Neural cell (in vitro differentiated cells): ENCODE data around the gene CDR2L. TPM values are rescaled to one million over a fixed set of nuclear protein-coding genes. Genes with fewer than 3 reads are reported as not detected.

ENCODE experiments used
- H2AFZ ChIP-seq: fragments of 200-600, 300-800 bp; sonication (generic), shearing (Covaris generic); 2 replicates; pipeline ENCODE4 v1.6.0; 2014; ENCODE audit warnings: low read depth, mild to moderate bottlenecking, antibody characterized with exemption, low read length, moderate library complexity
- H3F3A ChIP-seq: fragments of 200-600 bp; shearing (Covaris generic); 2 replicates; pipeline ENCODE4 v1.6.1; 2016; ENCODE audit warnings: mild to moderate bottlenecking, moderate library complexity, mixed read lengths, antibody characterized with exemption, low read length; ENCODE audit not compliant: insufficient read depth, poor library complexity, severe bottlenecking
- H3K27ac ChIP-seq: fragments of 200-600, 300-800 bp; sonication (generic), shearing (Covaris generic); 2 replicates; pipeline ENCODE4 v1.5.1; 2014; ENCODE audit warnings: mild to moderate bottlenecking, low read length, moderate library complexity
- H3K27me3 ChIP-seq: fragments of 300-800, 200-600 bp; sonication (generic), shearing (Covaris generic); 2 replicates; pipeline ENCODE4 v1.6.0; 2014; ENCODE audit warnings: mild to moderate bottlenecking, low read depth, low read length, moderate library complexity; ENCODE audit not compliant: insufficient read depth
- H3K36me3 ChIP-seq: fragments of 300-800, 200-600 bp; sonication (generic), shearing (Covaris generic); 2 replicates; pipeline ENCODE4 v1.5.1; 2014; ENCODE audit warnings: mild to moderate bottlenecking, antibody characterized with exemption, low read length, moderate library complexity; ENCODE audit not compliant: insufficient read depth
- H3K4me2 ChIP-seq: fragments of 300-800, 200-600 bp; sonication (generic), shearing (Covaris generic); 2 replicates; pipeline ENCODE4 v1.6.0; 2014; ENCODE audit warnings: mild to moderate bottlenecking, low read length
- H3K4me3 ChIP-seq: fragments of 300-800, 200-600 bp; sonication (generic), shearing (Covaris generic); 2 replicates; pipeline ENCODE4 v1.5.1; 2014; ENCODE audit warnings: mild to moderate bottlenecking, low read length, moderate library complexity
- H3K79me2 ChIP-seq: fragments of 200-600 bp; shearing (Covaris generic); replicated peaks from 2 replicates; pipeline ENCODE4 v1.6.0; 2014; ENCODE audit warnings: mild to moderate bottlenecking, low read length, moderate library complexity; ENCODE audit not compliant: insufficient read depth
- H3K9ac ChIP-seq: fragments of 300-800, 200-600 bp; sonication (generic), shearing (Covaris generic); 2 replicates; pipeline ENCODE4 v1.6.1; 2016; ENCODE audit warnings: mild to moderate bottlenecking, low read length, mixed read lengths
- H3K9me2 ChIP-seq: fragments of 200-600 bp; shearing (Covaris generic); 2 replicates; pipeline ENCODE4 v1.6.1; 2016; ENCODE audit warnings: mild to moderate bottlenecking, low read length, mixed read lengths; ENCODE audit not compliant: insufficient read depth
- H3K9me3 ChIP-seq: fragments of 200-600, 300-800 bp; sonication (generic), shearing (Covaris generic); 2 replicates; pipeline ENCODE4 v1.6.1; 2016; ENCODE audit warnings: mild to moderate bottlenecking, mixed run types, low read length, moderate library complexity, mixed read lengths
- H4K20me1 ChIP-seq: fragments of 200-600 bp; shearing (Covaris generic); 2 replicates; pipeline ENCODE4 v1.6.1; 2016; ENCODE audit warnings: mild to moderate bottlenecking, mixed run types; ENCODE audit not compliant: insufficient read depth
- CTCF ChIP-seq: fragments of 450-650 bp; IDR thresholded peaks from 2 replicates; pipeline ENCODE4 v1.5.1; 2014; ENCODE audit warnings: antibody characterized with exemption, mild to moderate bottlenecking, moderate library complexity; ENCODE audit not compliant: poor library complexity, severe bottlenecking
- EP300 ChIP-seq: fragments of 450-650 bp; conservative IDR thresholded peaks from 2 replicates; pipeline ENCODE4 v1.6.1; 2014; ENCODE audit warnings: antibody characterized with exemption, mild to moderate bottlenecking, moderate library complexity; ENCODE audit not compliant: poor library complexity, severe bottlenecking
- EZH2 ChIP-seq: fragments of 200-600, 300-800 bp; shearing (Covaris generic), sonication (generic); IDR thresholded peaks from 2 replicates; pipeline ENCODE4 v1.6.1; 2014; ENCODE audit warnings: antibody characterized with exemption, low read length, borderline replicate concordance, mild to moderate bottlenecking; ENCODE audit not compliant: insufficient read depth, poor library complexity, severe bottlenecking
- MXI1 ChIP-seq: fragments of 450-650 bp; conservative IDR thresholded peaks from 2 replicates; pipeline ENCODE4 v1.6.1; 2014; ENCODE audit warnings: antibody characterized with exemption, mild to moderate bottlenecking; ENCODE audit not compliant: poor library complexity, severe bottlenecking
- POLR2AphosphoS5 ChIP-seq: IDR thresholded peaks from 2 replicates; pipeline ENCODE4 v1.6.1; 2012
- RAD21 ChIP-seq: fragments of 450-650 bp; conservative IDR thresholded peaks from 2 replicates; pipeline ENCODE4 v1.6.1; 2014; ENCODE audit warnings: antibody characterized with exemption, mild to moderate bottlenecking, moderate library complexity
- SMC3 ChIP-seq: fragments of 450-650 bp; conservative IDR thresholded peaks from 2 replicates; pipeline ENCODE4 v1.6.1; 2014; ENCODE audit warnings: antibody characterized with exemption, mild to moderate bottlenecking, moderate library complexity; ENCODE audit not compliant: poor library complexity
- TAF1 ChIP-seq: IDR thresholded peaks from 2 replicates; pipeline ENCODE4 v1.6.1; 2012; ENCODE audit warnings: low read depth
- polyA plus RNA-seq: library from polyadenylated mRNA; depleted of rRNA; stranded (reverse); fragments of >200 nt; gene quantifications from 2 replicates; pipeline ENCODE4 v1.2.3, GENCODE V29; 2014
- TF ChIP-seq, protein P1 (sequence below): IDR thresholded peaks from 2 replicates; pipeline ENCODE4 v1.6.1; 2012; ENCODE audit warnings: borderline replicate concordance

Gene CDR2L
- polyA plus RNA-seq, 1 donor from 2014 or later, result 8.1 TPM

DNA sequence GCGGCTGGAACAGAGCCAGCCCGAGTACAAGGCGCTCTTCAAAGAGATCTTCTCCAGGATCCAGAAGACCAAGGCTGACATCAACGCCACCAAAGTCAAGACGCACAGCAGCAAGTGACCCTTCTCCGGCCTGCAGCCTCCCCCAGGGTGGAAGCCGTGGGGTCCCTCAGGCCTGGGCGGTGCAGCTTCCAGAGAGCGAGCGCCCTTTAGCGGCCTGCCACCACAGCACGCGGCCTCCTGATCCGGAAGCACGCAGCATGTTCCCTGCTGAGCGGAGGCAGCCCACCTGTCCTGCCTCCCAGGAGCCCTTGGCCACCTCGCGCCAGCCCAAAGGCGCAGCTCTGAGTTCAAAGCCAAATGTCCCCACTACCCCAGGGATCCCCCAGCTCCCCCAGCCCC, 16.5 kb downstream of the CDR2L start:
- Histone ChIP-seq H4K20me1 (no peaks in the 10 kb centered on the region), H3K79me2 (no peaks in the 10 kb centered on the region), H2AFZ (no peak overlapping the region), H3K27me3 (no peaks in the 10 kb centered on the region), H3K27ac (no peak overlapping the region), H3K9me3 (no peaks in the 10 kb centered on the region), H3F3A (no peaks in the 10 kb centered on the region), H3K9me2 (no peaks in the 10 kb centered on the region), H3K36me3 (no peaks in the 10 kb centered on the region), H3K9ac (no peak overlapping the region), H3K4me2 (no peak overlapping the region), H3K4me3 (no peak overlapping the region)
- no peak for TF ChIP-seq CTCF
- TF ChIP-seq SMC3, result no peak
- no peak for TF ChIP-seq EP300
- TF ChIP-seq, protein P1, sequence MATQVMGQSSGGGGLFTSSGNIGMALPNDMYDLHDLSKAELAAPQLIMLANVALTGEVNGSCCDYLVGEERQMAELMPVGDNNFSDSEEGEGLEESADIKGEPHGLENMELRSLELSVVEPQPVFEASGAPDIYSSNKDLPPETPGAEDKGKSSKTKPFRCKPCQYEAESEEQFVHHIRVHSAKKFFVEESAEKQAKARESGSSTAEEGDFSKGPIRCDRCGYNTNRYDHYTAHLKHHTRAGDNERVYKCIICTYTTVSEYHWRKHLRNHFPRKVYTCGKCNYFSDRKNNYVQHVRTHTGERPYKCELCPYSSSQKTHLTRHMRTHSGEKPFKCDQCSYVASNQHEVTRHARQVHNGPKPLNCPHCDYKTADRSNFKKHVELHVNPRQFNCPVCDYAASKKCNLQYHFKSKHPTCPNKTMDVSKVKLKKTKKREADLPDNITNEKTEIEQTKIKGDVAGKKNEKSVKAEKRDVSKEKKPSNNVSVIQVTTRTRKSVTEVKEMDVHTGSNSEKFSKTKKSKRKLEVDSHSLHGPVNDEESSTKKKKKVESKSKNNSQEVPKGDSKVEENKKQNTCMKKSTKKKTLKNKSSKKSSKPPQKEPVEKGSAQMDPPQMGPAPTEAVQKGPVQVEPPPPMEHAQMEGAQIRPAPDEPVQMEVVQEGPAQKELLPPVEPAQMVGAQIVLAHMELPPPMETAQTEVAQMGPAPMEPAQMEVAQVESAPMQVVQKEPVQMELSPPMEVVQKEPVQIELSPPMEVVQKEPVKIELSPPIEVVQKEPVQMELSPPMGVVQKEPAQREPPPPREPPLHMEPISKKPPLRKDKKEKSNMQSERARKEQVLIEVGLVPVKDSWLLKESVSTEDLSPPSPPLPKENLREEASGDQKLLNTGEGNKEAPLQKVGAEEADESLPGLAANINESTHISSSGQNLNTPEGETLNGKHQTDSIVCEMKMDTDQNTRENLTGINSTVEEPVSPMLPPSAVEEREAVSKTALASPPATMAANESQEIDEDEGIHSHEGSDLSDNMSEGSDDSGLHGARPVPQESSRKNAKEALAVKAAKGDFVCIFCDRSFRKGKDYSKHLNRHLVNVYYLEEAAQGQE, result no peak
- TF ChIP-seq MXI1, result no peak
- no peak for TF ChIP-seq RAD21
- no peak for TF ChIP-seq TAF1
- TF ChIP-seq EZH2, result no peak
- no peak for TF ChIP-seq POLR2AphosphoS5

DNA sequence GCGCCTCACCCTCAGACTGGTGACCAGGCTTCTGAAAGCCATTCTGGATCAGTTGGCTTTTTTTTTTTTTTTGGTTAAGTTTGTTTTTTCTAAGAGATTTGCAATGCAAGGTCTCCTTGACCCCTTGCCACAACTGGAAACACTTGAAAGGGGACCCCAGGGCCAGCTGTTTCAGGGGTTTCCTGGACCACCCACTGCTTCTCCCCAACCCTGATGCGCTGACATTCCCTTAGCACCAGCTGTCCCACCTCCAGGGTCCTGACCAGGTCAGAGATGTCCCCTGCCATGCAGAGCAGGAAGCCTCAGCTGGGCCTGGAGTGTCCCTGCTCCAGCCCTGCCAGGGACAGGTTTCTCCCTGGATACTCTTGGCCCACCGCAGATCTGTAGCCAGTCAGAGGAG, 16.9 kb downstream of the CDR2L start:
- H3K9me2 ChIP-seq, result no peaks in the 10 kb centered on the region
- H3K9me3 ChIP-seq, result no peaks in the 10 kb centered on the region
- no peak overlapping the region for H3K4me3 ChIP-seq
- H3K27me3 ChIP-seq, result no peaks in the 10 kb centered on the region
- TF ChIP-seq EZH2 (no peak), SMC3 (no peak), TAF1 (no peak), POLR2AphosphoS5 (no peak), EP300 (no peak), RAD21 (no peak), CTCF (no peak), MXI1 (no peak)
- TF ChIP-seq, protein P1, result no peak
- no peak overlapping the region for H3K27ac ChIP-seq
- H3K4me2 ChIP-seq, result no peak overlapping the region
- H3K36me3 ChIP-seq, result no peaks in the 10 kb centered on the region
- no peaks in the 10 kb centered on the region for H4K20me1 ChIP-seq
- no peak overlapping the region for H3K9ac ChIP-seq
- no peak overlapping the region for H2AFZ ChIP-seq
- no peaks in the 10 kb centered on the region for H3F3A ChIP-seq
- no peaks in the 10 kb centered on the region for H3K79me2 ChIP-seq
